K562 (cell line): ENCODE data around the gene SERPINB12. TPM values are rescaled to one million over a fixed set of nuclear protein-coding genes. Genes with fewer than 3 reads are reported as not detected.

Experiments
- ATAC-seq: fragments of 200-7000 bp; cut with Tn5 transposase; 3 replicates; pipeline ENCODE4 v1.9.1; 2020; ENCODE audit warnings: moderate library complexity
- BruUV-seq: library from RNA; stranded (reverse); fragments of 400-500 nt; replicated peaks from 2 replicates; lab custom pipeline; 2021; lab: Mats Ljungman, UMichigan
- CTCF ChIA-PET: fragments of 300-600 bp; formaldehyde crosslinking; extraction: SDS; loops from one replicate; lab custom pipeline; 2021; ENCODE audit warnings: low intra/inter-chr PET ratio; lab: Yijun Ruan, JAX
- POLR2A ChIA-PET: fragments of 300-600, 350-650 bp; sonication (Branson Sonifier 250); formaldehyde crosslinking; extraction: SDS; loops from one replicate; lab custom pipeline; 2021; ENCODE audit warnings: antibody characterized with exemption, inconsistent platforms; lab: Yijun Ruan, JAX
- DNase-seq, 4 experiments: peaks; one replicate each; pipeline versions ENCODE4 v3.0.0 to v3.0.0-alpha.2; 2011 to 2018; ENCODE audit warnings: low spot score in 3 of 4, mixed read lengths in 3 of 4; ENCODE audit errors: extremely low read depth in 1 of 4
- FAIRE-seq: peaks from 2 replicates; lab custom pipeline; 2011; peaks lifted over from hg19 to GRCh38; lab: Jason Lieb, UNC
- H2AFZ ChIP-seq: 2 replicates; pipeline ENCODE4 v1.6.0; 2011; ENCODE audit warnings: low read depth, low read length, control low read depth, inconsistent platforms
- H3K27ac ChIP-seq: fragments of 200-600 bp; 3 replicates; pipeline ENCODE4 v1.8.0; 2011; ENCODE audit warnings: low read depth, mild to moderate bottlenecking, control low read depth, inconsistent platforms, low read length, moderate library complexity, mixed read lengths; ENCODE audit errors: extremely low read depth
- H3K27me3 ChIP-seq, 2 experiments: fragments of 300-600 bp in 1 of 2; 2 replicates in 1 of 2; 3 replicates in 1 of 2; pipeline versions ENCODE4 v1.6.0 to v1.8.0; 2011; ENCODE audit warnings: inconsistent platforms in 2 of 2, low read length in 2 of 2, mild to moderate bottlenecking in 1 of 2, mixed read lengths in 1 of 2, moderate library complexity in 1 of 2; ENCODE audit not compliant: control insufficient read depth in 2 of 2, insufficient read depth in 2 of 2
- H3K36me3 ChIP-seq: fragments of 300-600 bp; 3 replicates; pipeline ENCODE4 v1.8.0; 2011; ENCODE audit warnings: mild to moderate bottlenecking, low read length, inconsistent platforms; ENCODE audit not compliant: control insufficient read depth, insufficient read depth
- H3K4me1 ChIP-seq, 2 experiments: fragments of 200-600 bp in 1 of 2; replicated peaks in 1 of 2; 2 replicates in 1 of 2; 3 replicates in 1 of 2; pipeline versions ENCODE4 v1.5.1 to v1.8.0; 2011; ENCODE audit warnings: inconsistent platforms in 2 of 2, low read length in 2 of 2, mild to moderate bottlenecking in 1 of 2, mixed read lengths in 1 of 2, moderate library complexity in 1 of 2; ENCODE audit not compliant: control insufficient read depth in 2 of 2, insufficient read depth in 2 of 2
- H3K4me2 ChIP-seq: 2 replicates; pipeline ENCODE4 v1.6.1; 2011; ENCODE audit warnings: low read length, control low read depth, inconsistent platforms, mixed read lengths; ENCODE audit not compliant: insufficient read depth
- H3K4me3 ChIP-seq: fragments of 200-600 bp; sonication (generic), shearing (Covaris generic); 2 replicates; pipeline ENCODE4 v1.5.1; 2016; ENCODE audit warnings: control low read depth, inconsistent platforms
- H3K79me2 ChIP-seq: fragments of 200-600 bp; 3 replicates; pipeline ENCODE4 v1.8.0; 2011; ENCODE audit warnings: low read length, inconsistent platforms; ENCODE audit not compliant: control insufficient read depth, insufficient read depth
- H3K9ac ChIP-seq, 2 experiments: 2 replicates each; pipeline versions ENCODE4 v1.6.0 to v1.6.1; 2011; ENCODE audit warnings: low read depth in 2 of 2, low read length in 2 of 2, control low read depth in 1 of 2, inconsistent platforms in 1 of 2, mild to moderate bottlenecking in 1 of 2, mixed read lengths in 1 of 2; ENCODE audit not compliant: insufficient read depth in 1 of 2
- H3K9me1 ChIP-seq: one replicate; pipeline ENCODE4 v1.6.0; 2011; ENCODE audit warnings: inconsistent platforms, mild to moderate bottlenecking, low read length, moderate library complexity; ENCODE audit not compliant: control insufficient read depth, insufficient read depth
- H3K9me3 ChIP-seq: replicated peaks from 2 replicates; pipeline ENCODE4 v1.5.1; 2011; ENCODE audit warnings: low read depth, low read length, inconsistent platforms; ENCODE audit not compliant: control insufficient read depth, insufficient read depth
- H4K20me1 ChIP-seq: replicated peaks from 2 replicates; pipeline ENCODE4 v1.6.1; 2011; ENCODE audit warnings: low read length, inconsistent platforms, mixed read lengths; ENCODE audit not compliant: control insufficient read depth, insufficient read depth
- HDGF ChIP-seq: fragments of 450-650 bp; IDR thresholded peaks from 2 replicates; pipeline ENCODE4 v1.6.1; 2016
- KDM2B ChIP-seq: fragments of 250-450 bp; sonication (Bioruptor Pico); IDR thresholded peaks from 2 replicates; pipeline ENCODE4 v1.8.0; 2021; ENCODE audit warnings: mild to moderate bottlenecking, moderate library complexity
- NONO ChIP-seq, 2 experiments: fragments of 200-400 bp in 1 of 2; fragments of 450-650 bp in 1 of 2; formaldehyde crosslinking in 1 of 2; IDR thresholded peaks; 2 replicates each; pipeline ENCODE4 v1.6.1; 2017; ENCODE audit warnings: low read depth in 2 of 2, mild to moderate bottlenecking in 2 of 2, moderate library complexity in 2 of 2, low read length in 1 of 2
- OTX1 ChIP-seq: fragments of 450-650 bp; formaldehyde crosslinking; IDR thresholded peaks from 2 replicates; pipeline ENCODE4 v1.4.0; 2022; ENCODE audit warnings: mild to moderate bottlenecking
- SMAD2 ChIP-seq: fragments of 150-350 bp; IDR thresholded peaks from 2 replicates; pipeline ENCODE4 v1.6.1; 2014; ENCODE audit warnings: low read depth, mild to moderate bottlenecking, low read length
- TBL1XR1 ChIP-seq, 2 experiments: IDR thresholded peaks; 2 replicates each; pipeline ENCODE4 v1.6.1; 2012; ENCODE audit warnings: improper control_type of control experiment in 2 of 2, low read length in 2 of 2, mild to moderate bottlenecking in 1 of 2
- TBP ChIP-seq: optimal IDR thresholded peaks from 2 replicates; pipeline ENCODE3; 2011; ENCODE audit warnings: low read depth, low read length, improper control_type of control experiment
- TRIM28 ChIP-seq: fragments of 450-650 bp; IDR thresholded peaks from 2 replicates; pipeline ENCODE4 v1.6.1; 2017
- ZNF695 ChIP-seq: fragments of 450-650 bp; formaldehyde crosslinking; IDR thresholded peaks from 2 replicates; pipeline ENCODE4 v1.4.0; 2020; ENCODE audit warnings: mild to moderate bottlenecking, moderate library complexity
- WGBS: fragments of 100-300 bp; shearing (Covaris generic); methylation state at CpG from one replicate; pipeline ENCODE4 v1.1.6; 2016; ENCODE audit warnings: low coverage, mixed read lengths; ENCODE audit not compliant: insufficient coverage; ENCODE audit errors: missing lambda C conversion rate; 5-methylcytosine and 5-hydroxymethylcytosine counted together
- in situ Hi-C: fragments of 300-500 bp; cut with MboI; formaldehyde crosslinking; loops from 4 replicates; pipeline ENCODE4 v1.15.0; 2018; ENCODE audit warnings: inconsistent platforms, mixed read lengths
- intact Hi-C: fragments of 100-400 bp; cut with micrococcal nuclease; formaldehyde crosslinking; loops from 2 replicates; pipeline ENCODE4 v1.14.2; 2022
- polyA plus RNA-seq, 8 experiments: library from polyadenylated mRNA; depleted of rRNA in 4 of 8; stranded (reverse) in 5 of 8; unstranded in 3 of 8; fragments of >200 nt; fragmentation: Nextera tagmentation in 2 of 8; fragmentation: Illumina TruSeq in 1 of 8; extraction: Ambion mirVana in 2 of 8; extraction: Trizol in 1 of 8; gene quantifications; 2 replicates each; pipeline versions ENCODE4 v1.2.1 to v1.2.3, GENCODE V29; 2011 to 2014; ENCODE audit warnings: inconsistent platforms in 1 of 8, missing spikeins in 1 of 8
- total RNA-seq, 7 experiments: library from RNA; depleted of rRNA in 6 of 7; stranded (reverse); fragments of >200 nt in 6 of 7; fragmentation: Illumina TruSeq in 2 of 7; extraction: Trizol in 2 of 7; gene quantifications; 2 replicates each; pipeline versions ENCODE4 v1.2.1 to v1.2.3, GENCODE V29; 2011 to 2021; ENCODE audit warnings: low replicate concordance in 1 of 7
- TF ChIP-seq, protein P1 (sequence below): IDR thresholded peaks from 3 replicates; pipeline ENCODE4 v1.6.1; 2011; ENCODE audit warnings: borderline replicate concordance, mild to moderate bottlenecking, moderate library complexity; ENCODE audit not compliant: insufficient read length; ENCODE audit errors: extremely low read depth
- TF ChIP-seq, protein P2 (sequence below): fragments of 250-450 bp; sonication (Bioruptor Pico); IDR thresholded peaks from 2 replicates; pipeline ENCODE4 v1.5.0; 2020; ENCODE audit warnings: mild to moderate bottlenecking
- TF ChIP-seq, protein P3 (sequence below), 2 experiments: fragments of 450-650 bp in 1 of 2; sonication (generic) in 1 of 2; formaldehyde crosslinking; conservative IDR thresholded peaks; 2 replicates each; pipeline versions ENCODE4 v1.4.0 to v1.8.1; 2020 to 2022; ENCODE audit warnings: mild to moderate bottlenecking in 1 of 2, missing genetic modification reagents in 1 of 2
- TF ChIP-seq, protein P4 (sequence below): fragments of 250-450 bp; sonication (Bioruptor Pico); IDR thresholded peaks from 2 replicates; pipeline ENCODE4 v1.8.0; 2021; ENCODE audit warnings: moderate library complexity, mild to moderate bottlenecking, inconsistent platforms
- TF ChIP-seq, protein P5 (sequence below): fragments of 250-450 bp; sonication (Bioruptor Pico); IDR thresholded peaks from 2 replicates; pipeline ENCODE4 v1.5.0; 2021

The SERPINB12 gene
- total and polyA plus RNA-seq, 9 of the 15 experiments (the other 6 are each of a cell fraction or from before 2014, with no cell fraction given) = not detected

DNA sequence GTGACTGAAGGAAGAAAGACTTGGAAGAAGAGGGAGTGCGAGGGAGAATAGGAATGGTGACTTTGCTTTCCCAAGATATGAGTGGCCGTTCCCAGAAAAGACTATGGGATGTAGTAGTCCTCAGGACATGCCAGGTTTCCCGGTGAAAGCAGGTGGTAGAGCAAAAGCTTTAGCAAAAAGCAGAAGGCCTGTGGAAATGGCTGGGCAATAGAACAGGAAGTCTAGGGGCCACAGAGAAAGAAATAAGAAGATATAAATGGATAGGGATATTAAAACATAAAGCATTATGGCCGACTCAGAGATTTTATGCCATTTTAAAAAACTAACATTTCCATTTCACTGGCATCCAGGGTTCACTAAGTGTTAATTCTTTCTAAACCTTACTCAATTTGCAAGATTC, 43.8 kb downstream of the SERPINB12 start:
- Histone ChIP-seq H3K9ac (no peak overlapping the region), H3K4me1 (no peaks in the 10 kb centered on the region), H3K9me1 (no peaks in the 10 kb centered on the region), H3K36me3 (no peaks in the 10 kb centered on the region), H3K27ac (no peak overlapping the region), H3K4me2 (no peak overlapping the region), H3K79me2 (no peaks in the 10 kb centered on the region), H4K20me1 (no peaks in the 10 kb centered on the region), H3K9me3 (no peaks in the 10 kb centered on the region), H2AFZ (no peak overlapping the region), H3K27me3 (no peaks in the 10 kb centered on the region), H3K4me3 (no peak overlapping the region)
- no TSS peak for BruUV-seq
- ChIA-PET CTCF (no interaction called here), POLR2A (no interaction called here)
- 0% methylated on average over 4 of the region's 4 CpGs for WGBS
- FAIRE-seq (no peak), DNase-seq (no peak), ATAC-seq (no peak)
- in situ Hi-C loops = no loop called here
- intact Hi-C loops = no loop called here
- TF ChIP-seq, protein P1, sequence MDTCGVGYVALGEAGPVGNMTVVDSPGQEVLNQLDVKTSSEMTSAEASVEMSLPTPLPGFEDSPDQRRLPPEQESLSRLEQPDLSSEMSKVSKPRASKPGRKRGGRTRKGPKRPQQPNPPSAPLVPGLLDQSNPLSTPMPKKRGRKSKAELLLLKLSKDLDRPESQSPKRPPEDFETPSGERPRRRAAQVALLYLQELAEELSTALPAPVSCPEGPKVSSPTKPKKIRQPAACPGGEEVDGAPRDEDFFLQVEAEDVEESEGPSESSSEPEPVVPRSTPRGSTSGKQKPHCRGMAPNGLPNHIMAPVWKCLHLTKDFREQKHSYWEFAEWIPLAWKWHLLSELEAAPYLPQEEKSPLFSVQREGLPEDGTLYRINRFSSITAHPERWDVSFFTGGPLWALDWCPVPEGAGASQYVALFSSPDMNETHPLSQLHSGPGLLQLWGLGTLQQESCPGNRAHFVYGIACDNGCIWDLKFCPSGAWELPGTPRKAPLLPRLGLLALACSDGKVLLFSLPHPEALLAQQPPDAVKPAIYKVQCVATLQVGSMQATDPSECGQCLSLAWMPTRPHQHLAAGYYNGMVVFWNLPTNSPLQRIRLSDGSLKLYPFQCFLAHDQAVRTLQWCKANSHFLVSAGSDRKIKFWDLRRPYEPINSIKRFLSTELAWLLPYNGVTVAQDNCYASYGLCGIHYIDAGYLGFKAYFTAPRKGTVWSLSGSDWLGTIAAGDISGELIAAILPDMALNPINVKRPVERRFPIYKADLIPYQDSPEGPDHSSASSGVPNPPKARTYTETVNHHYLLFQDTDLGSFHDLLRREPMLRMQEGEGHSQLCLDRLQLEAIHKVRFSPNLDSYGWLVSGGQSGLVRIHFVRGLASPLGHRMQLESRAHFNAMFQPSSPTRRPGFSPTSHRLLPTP = no peak
- TF ChIP-seq OTX1 (no peak), NONO (IDR thresholded peaks at IDR 0.05; ENCODE audit: low read depth in 2 of 2, low read length in 1 of 2) (no peak), TRIM28 (no peak), ZNF695 (CRISPR knock-in tag) (no peak), TBP (no peak), HDGF (no peak), KDM2B (CRISPR knock-in tag) (no peak), TBL1XR1 (IDR thresholded peaks at IDR 0.05; ENCODE audit: low read length in 2 of 2) (no peak), SMAD2 (no peak)
- TF ChIP-seq, protein P2, sequence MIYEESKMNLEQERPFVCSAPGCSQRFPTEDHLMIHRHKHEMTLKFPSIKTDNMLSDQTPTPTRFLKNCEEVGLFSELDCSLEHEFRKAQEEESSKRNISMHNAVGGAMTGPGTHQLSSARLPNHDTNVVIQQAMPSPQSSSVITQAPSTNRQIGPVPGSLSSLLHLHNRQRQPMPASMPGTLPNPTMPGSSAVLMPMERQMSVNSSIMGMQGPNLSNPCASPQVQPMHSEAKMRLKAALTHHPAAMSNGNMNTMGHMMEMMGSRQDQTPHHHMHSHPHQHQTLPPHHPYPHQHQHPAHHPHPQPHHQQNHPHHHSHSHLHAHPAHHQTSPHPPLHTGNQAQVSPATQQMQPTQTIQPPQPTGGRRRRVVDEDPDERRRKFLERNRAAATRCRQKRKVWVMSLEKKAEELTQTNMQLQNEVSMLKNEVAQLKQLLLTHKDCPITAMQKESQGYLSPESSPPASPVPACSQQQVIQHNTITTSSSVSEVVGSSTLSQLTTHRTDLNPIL = no peak
- TF ChIP-seq, protein P3, sequence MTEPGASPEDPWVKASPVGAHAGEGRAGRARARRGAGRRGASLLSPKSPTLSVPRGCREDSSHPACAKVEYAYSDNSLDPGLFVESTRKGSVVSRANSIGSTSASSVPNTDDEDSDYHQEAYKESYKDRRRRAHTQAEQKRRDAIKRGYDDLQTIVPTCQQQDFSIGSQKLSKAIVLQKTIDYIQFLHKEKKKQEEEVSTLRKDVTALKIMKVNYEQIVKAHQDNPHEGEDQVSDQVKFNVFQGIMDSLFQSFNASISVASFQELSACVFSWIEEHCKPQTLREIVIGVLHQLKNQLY (CRISPR knock-in tag; conservative IDR thresholded peaks at IDR 0.05) = no peak
- TF ChIP-seq, protein P4, sequence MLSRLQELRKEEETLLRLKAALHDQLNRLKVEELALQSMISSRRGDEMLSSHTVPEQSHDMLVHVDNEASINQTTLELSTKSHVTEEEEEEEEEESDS (CRISPR knock-in tag) = no peak
- TF ChIP-seq, protein P5, sequence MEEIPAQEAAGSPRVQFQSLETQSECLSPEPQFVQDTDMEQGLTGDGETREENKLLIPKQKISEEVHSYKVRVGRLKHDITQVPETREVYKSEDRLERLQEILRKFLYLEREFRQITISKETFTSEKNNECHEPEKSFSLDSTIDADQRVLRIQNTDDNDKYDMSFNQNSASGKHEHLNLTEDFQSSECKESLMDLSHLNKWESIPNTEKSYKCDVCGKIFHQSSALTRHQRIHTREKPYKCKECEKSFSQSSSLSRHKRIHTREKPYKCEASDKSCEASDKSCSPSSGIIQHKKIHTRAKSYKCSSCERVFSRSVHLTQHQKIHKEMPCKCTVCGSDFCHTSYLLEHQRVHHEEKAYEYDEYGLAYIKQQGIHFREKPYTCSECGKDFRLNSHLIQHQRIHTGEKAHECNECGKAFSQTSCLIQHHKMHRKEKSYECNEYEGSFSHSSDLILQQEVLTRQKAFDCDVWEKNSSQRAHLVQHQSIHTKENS = no peak
